G401.6 (cell line): ENCODE results near the gene VPS26A.

ENCODE experiments used
- FAIRE-seq: peaks from 2 replicates; lab custom pipeline; 2012; peaks lifted over from hg19 to GRCh38; lab: Jason Lieb, UNC

Gene VPS26A

GRCh38 chr10:69179089-69179742 lies 55.2 kb downstream of the VPS26A start:
- no peak for FAIRE-seq

DNA sequence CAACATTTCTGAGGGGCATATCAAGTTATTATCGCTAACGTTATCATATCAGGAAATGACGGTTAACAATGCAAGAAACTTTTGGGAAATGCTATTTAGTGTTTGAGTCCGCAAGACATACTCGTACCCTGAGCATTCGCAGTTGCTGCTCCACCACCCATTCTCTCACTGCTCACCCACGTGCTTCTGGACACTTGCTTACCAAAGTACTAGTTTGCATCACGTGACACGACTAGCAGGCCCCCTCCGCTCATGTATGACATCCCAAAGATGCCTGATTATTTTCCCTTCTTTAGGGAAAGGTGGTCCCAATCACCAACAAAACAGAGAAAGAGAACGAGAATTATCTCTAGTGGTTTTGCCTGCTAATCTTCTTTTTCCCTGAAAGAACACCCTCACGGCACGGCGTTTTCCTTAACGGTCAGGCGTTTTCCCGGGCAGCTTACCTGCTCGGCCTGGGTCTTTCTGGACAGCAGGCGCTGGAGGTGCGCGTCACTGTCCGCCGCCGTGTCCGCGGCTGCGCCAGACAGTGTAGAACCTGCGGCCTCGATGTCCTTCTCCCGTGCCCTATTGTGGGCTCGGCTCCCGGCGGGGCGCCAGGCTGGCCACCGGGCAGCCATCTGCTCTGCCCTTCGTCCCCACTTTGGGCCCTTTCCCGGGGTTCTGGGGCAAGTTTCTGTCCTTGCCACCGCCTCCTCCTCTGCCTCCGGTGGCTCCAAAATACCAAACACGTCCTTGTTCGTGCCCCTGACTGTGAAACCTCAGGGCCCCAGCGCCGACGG lies 56.0 kb downstream of the VPS26A start, which contains the start of gene SUPV3L1:
SUPV3L1 (plus strand) TSS at position 492 of the 782 bp plus-strand sequence; CDS start at position 550, 58 bp downstream.
- FAIRE-seq = peak; percentile 95

- FAIRE-seq = no peak
These were observed 56.7 kb downstream of the VPS26A start for GRCh38 chr10:69180525-69181204.

- no peak for FAIRE-seq
These were observed 57.5 kb downstream of the VPS26A start for GRCh38 chr10:69181433-69181832.

DNA sequence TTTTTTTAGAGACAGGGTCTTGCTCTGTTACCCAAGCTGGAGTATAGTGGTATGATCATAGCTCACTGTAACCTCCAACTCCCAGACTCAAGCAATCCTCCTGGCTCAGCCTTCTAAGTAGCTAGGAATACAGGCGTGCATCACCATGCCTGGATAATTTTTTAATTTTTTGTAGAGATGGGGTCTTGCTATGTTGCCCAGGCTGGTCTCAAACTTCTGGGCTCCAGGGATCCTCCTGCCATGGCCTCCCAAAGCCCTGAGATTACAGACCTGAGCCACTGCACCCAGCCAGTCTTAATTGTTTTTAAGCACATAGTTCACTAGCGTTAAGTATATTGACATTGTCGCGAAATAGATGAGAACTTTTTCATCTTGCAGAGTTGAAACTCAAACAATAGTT lies 58.0 kb downstream of the VPS26A start:
- no peak for FAIRE-seq

DNA sequence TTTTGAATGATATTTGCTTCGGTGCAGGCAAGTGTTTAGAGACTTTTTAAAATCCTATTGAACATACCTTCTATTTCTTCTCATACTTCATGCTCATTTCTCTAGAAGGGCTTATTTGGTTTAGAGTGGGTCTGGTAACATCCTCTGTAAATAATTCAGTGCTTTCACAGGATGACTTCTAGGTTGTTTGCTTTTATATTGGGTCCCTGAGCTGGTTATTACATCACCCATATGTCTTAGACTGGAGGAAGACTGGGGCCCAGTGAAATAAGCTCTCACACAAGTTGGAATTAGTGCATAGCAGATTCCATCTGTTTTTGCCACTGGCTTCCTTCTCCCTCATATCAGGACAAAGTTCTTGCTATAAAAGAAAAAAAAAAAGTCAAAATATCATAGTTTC lies 62.5 kb downstream of the VPS26A start:
- no peak for FAIRE-seq

DNA sequence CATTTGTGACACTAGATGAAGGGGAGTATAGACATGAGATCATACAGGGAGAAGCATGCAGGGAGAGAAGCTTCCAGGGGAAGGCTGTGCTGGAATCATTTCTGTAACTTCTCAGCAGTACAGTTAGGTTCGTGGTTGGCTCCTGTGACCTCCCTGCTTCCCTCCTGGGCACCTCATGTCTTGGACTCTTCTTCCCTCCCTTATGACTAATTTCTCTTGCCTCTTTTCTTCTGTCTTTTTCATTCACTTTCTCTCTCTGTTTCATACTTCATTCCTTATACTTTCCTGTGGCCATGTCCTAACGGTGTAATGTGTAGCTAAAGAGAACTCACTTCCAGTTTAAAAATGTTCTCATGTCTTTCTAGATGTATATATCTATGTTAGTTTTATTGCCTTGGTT lies 77.1 kb downstream of the VPS26A start:
- FAIRE-seq = no peak

DNA sequence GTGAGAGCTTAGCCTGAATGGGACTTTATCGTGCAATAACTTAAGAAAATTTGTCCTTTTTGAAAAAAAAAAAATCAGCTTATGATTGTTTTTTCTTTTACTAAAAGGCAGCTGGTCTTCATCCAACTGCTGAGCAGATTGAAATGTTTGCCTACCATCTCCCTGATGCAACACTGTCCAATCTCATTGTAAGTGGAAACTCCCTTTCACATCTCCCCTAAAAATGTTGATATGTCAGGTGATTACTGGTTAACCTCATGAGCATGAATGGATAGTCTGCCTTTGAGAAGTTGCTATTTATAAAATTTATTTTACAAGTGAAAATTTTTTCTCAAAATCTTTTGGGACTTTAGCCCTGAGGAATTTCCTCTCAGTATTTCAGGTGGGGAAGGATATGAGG lies 78.4 kb downstream of the VPS26A start:
- no peak for FAIRE-seq

DNA sequence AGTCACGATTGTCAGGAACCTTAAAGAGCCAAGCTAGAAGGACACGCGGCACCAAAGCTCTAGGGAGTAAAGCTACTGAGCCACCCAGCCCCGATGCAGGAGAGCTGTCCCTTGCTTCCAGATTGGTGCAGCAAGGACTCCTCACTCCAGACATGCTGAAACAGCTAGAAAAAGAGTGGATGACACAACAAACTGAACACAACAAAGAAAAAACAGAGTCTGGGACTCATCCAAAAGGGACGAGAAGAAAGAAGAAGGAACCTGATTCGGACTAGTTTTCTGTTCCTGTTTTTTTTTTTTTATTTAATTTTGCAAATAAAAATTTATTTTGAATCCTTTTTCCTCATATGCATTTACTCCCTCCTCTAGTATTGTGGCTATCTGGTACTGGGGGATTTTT lies 84.8 kb downstream of the VPS26A start:
- FAIRE-seq = no peak

- FAIRE-seq = no peak
These were observed 86.0 kb downstream of the VPS26A start for GRCh38 chr10:69209787-69210484.

DNA sequence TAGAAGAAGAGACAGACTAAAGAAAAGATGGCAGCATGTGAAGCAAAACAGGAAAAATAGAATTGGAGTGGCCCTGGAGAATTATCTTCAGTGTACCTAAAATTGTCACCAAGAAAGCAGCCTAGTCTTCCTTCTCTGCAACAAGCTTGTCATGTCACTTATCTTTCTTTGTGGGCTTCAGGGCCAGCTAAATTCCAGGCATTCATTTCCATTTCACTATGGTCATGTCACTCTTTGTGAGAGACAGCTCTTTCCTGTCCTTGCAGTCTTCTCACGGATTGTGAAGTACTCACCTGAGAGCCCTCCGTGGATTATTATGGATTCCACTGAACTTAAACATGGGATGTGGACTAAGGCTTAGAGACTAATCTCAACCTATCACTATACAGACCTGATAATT lies 87.1 kb downstream of the VPS26A start:
- no peak for FAIRE-seq

DNA sequence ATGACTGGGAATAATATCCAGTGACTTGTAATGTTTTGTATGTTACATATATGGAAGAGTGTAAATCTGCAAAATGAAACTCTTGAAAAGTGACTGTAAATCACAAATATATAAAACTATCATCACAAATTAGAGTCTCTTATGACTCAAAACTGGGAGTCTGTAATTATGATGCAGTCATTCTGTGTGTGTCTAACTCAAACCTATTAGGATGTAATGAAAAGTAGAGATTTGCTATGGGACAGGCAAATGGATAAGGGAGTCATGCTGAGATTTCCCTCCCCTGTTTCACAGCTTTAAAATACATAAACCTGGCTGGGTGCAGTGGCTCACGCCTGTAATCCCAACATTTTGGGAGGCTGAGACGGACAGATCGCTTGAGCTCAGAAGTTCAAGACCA lies 87.5 kb downstream of the VPS26A start:
- no peak for FAIRE-seq

DNA sequence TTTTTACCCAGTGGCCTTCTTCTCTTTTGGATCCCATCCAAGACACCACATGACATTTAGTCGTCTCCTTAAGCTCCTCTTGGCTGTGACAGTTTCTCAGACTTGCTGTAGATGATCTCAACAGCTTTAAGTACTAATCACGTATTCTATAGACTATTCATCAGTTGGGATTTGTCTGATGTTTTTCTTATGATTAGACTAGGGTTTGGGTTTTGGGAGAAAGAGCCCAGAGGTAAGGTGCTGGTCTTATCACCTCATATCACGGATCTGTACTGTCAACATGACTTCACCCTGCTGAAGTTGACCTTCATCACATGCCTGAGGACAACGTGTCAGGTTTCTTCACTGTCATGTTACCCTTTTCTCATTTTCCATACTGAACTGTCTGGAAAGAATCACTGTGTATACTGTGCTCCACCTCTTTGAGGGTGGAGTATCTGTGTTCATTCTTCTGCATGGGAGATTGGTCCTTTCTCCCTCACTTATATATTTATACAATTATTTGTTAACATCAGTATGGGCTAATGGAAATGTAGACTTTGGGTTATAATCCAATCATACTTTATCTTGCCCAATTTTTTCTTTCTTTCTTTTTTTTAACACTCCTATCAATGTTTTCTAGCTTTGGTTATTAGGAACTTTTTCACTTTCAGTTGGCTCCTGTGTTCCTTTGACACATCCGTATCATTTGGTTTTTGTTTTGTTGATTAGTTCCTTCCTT lies 89.8 kb downstream of the VPS26A start:
- no peak for FAIRE-seq

DNA sequence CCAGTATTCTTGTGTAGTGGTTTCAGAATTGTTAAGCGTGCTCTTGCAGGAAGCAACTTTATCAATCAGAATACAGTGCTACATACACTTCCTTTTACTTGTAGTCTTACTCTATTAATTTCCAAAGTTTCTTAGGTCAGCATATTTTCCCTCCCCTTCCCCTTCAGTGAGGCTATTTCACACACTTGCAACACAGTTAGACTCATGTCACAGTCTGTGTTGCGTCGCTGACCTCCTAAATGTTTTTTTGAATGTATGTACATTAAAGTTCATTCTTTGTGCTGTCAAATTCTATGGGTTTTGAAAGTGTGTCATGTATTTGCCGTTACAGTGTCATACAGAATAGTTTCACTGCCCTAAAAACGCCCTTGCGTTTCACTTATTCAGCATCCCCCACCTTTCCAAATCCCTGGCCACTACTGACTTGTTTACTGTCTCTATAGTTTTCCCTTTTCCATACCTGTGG lies 90.7 kb downstream of the VPS26A start:
- no peak for FAIRE-seq

- FAIRE-seq = no peak
These were observed 91.6 kb downstream of the VPS26A start for GRCh38 chr10:69215405-69216171.

DNA sequence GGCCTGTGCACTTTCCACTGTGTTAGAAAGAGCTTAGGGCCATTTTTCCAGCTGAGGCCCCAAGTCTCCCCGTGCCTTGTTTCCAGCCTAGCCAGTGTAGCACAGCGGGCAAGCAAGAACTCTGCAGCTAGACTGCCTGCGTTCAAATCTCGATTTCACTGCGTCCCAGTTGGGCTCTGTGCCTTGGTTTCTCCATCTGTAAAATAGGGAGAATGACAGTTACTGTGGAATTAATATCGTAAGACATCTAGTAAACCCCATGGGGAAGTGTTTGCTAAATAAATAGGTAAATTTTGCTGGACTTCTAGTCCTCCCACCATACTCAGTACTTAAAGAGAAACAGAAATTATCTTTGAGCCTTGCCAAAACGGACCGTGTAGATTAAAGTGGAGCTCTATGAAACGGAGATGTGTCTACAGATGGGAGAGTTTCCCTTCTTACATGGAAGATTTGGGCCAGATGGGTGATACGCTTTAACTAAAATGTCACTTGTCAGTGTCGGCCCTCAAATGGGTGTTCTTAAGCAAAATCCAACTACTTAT lies 92.7 kb downstream of the VPS26A start:
- no peak for FAIRE-seq

- peak; percentile 91 for FAIRE-seq
These were observed 93.3 kb downstream of the VPS26A start for GRCh38 chr10:69217119-69217754.

DNA sequence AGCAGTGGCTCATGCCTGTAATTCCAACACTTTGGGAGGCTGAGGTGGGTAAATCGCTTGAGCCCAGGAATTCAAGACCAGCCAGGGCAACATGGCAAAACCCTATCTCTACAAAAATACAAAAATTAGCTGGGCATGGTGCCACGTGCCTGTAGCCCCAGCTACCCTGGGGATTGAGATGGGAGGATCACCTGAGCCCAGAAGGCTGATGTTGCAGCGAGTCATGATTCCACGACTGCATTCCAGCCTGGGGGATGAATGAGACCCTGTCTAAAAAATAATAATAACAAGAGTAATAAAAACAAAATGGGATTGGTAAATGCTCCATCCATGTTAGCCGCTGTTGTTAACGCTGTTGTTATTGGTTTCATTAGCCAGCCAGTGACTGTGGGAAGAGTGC lies 94.9 kb downstream of the VPS26A start:
- FAIRE-seq = no peak

DNA sequence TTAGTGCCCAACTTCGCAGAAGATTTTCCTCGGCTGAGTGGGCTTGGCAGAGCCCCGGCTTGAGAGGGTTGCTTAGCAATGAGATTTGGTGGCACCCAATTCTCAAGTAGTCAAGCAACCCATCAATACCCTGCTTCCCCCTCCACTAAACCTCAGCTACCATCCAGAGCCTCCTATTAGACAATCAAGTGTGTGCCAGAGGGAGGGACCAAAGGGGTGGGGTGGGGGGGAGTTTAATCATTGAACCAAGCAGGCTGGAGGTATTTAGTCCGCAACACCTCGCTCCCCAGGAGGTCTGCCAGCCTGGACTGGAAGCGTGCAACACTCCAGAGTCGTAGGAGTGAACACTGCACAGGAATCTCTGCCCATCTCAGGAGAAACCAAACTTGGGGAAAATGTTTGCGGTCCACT lies 96.1 kb downstream of the VPS26A start, which contains the start of gene HKDC1:
HKDC1 (plus strand) TSS at position 292 of the 411 bp plus-strand sequence; CDS start at position 396, 104 bp downstream.
- FAIRE-seq = no peak

- FAIRE-seq = no peak
These were observed 96.5 kb downstream of the VPS26A start for GRCh38 chr10:69220507-69220906.
